GM21576 (cell line): Measurements from ENCODE around the gene GABRG1.

Source experiments
- ATAC-seq: cut with Tn5 transposase; IDR thresholded peaks from one replicate; pipeline ENCODE4 v1.9.1; 2021; ENCODE audit warnings: mild to moderate bottlenecking, moderate library complexity; ENCODE audit not compliant: unreplicated experiment

The GABRG1 gene

GRCh38 chr4:46123913-46124755 is at the start of gene GABRG1:
Gene GABRG1 (minus strand): TSS chr4:46124054. CDS start chr4:46123913, 141 bp downstream.
- no peak for ATAC-seq

- no peak for ATAC-seq
Observed at GRCh38 chr4:46146993-46147392, 23.1 kb upstream of the GABRG1 start.

GRCh38 chr4:46131498-46132057 is 7.7 kb upstream of the GABRG1 start:
- no peak for ATAC-seq

- no peak for ATAC-seq
Observed at GRCh38 chr4:46124773-46125413, 1.0 kb upstream of the GABRG1 start.

- no peak for ATAC-seq
Observed at GRCh38 chr4:46081674-46082073, 42.2 kb downstream of the GABRG1 start.

- no peak for ATAC-seq
Observed at GRCh38 chr4:46081248-46081647, 42.6 kb downstream of the GABRG1 start.

GRCh38 chr4:46073778-46074177 is 50.1 kb downstream of the GABRG1 start:
- ATAC-seq: no peak

- ATAC-seq: no peak
Observed at GRCh38 chr4:46051392-46051791, 72.5 kb downstream of the GABRG1 start.

GRCh38 chr4:46032056-46032455 is 91.8 kb downstream of the GABRG1 start:
- ATAC-seq: no peak

- no peak for ATAC-seq
Observed at GRCh38 chr4:46016306-46016705, 107.5 kb downstream of the GABRG1 start.

- no peak for ATAC-seq
Observed at GRCh38 chr4:45992728-45993127, 131.1 kb downstream of the GABRG1 start.

- no peak for ATAC-seq
Observed at GRCh38 chr4:45989775-45990174, 134.1 kb downstream of the GABRG1 start.

- no peak for ATAC-seq
Observed at GRCh38 chr4:45987858-45988257, 136.0 kb downstream of the GABRG1 start.
